ENCODE data around the gene ZDHHC8.

The ZDHHC8 gene

DNA sequence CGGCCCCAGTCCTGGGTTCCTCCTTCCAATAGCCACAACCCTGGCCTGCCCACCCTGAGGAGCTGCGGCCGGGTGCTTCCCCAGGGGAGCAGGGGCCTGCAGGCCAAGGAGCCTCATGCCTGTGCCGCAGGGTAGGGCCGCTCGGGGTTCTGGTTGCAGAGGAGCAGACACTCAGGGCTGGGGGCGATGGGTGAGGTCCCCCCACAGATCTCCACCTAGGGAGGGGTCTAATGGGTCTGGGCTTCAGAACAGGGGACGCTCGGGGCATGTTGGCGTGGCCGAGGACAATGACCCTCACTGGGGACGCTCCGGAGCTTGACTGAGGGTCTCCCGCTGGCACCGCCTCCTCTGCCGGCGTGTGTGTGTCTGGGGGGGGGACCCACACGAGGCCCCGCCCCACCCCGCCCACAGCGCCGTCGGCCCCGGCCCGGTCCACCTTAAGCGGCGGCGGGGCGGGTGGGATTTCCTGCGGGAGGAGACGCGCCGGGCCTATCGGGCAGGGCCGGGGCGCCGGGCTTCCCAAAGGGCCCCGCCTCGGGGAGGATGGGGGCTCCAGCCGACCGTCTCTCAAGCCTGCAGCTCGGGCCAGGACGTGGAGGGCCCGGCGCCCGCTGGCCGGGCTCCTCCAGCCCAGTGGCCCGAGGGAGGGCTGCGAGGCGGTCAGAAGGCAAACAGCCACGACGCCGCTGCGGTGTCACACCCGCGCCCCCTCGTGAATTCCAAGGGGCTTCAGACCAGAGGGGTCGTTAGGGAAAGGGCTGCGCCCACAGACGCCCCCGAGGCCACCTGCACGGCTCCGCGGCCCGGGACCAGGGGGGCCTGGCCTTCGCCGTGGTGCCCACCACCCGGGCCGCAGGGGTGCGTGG is 640 bp upstream of the ZDHHC8 start:
- TF ChIP-seq, protein P1, sequence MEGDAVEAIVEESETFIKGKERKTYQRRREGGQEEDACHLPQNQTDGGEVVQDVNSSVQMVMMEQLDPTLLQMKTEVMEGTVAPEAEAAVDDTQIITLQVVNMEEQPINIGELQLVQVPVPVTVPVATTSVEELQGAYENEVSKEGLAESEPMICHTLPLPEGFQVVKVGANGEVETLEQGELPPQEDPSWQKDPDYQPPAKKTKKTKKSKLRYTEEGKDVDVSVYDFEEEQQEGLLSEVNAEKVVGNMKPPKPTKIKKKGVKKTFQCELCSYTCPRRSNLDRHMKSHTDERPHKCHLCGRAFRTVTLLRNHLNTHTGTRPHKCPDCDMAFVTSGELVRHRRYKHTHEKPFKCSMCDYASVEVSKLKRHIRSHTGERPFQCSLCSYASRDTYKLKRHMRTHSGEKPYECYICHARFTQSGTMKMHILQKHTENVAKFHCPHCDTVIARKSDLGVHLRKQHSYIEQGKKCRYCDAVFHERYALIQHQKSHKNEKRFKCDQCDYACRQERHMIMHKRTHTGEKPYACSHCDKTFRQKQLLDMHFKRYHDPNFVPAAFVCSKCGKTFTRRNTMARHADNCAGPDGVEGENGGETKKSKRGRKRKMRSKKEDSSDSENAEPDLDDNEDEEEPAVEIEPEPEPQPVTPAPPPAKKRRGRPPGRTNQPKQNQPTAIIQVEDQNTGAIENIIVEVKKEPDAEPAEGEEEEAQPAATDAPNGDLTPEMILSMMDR (IDR thresholded peaks at IDR 0.05): no peak
- H3K27me3 ChIP-seq: no peaks in the 10 kb centered on the region
- peak overlapping the region; percentile 97 to 100 for H3K4me3 ChIP-seq
- peaks cover 8 to 19% (median 8%) of the 10 kb centered on the region in 3 donors for H3K36me3 ChIP-seq
- H3K4me1 ChIP-seq: peaks cover 0 to 60% (median 46%) of the 10 kb centered on the region in 4 donors
- peak; percentile 84 to 94 for DNase-seq
- H3K9me3 ChIP-seq: no peaks in the 10 kb centered on the region
- H3K27ac ChIP-seq: peak overlapping the region; percentile 89 to 95
- intact Hi-C loops (cut with DNase I; ENCODE audit: low total_unique reads): no loop called here

DNA sequence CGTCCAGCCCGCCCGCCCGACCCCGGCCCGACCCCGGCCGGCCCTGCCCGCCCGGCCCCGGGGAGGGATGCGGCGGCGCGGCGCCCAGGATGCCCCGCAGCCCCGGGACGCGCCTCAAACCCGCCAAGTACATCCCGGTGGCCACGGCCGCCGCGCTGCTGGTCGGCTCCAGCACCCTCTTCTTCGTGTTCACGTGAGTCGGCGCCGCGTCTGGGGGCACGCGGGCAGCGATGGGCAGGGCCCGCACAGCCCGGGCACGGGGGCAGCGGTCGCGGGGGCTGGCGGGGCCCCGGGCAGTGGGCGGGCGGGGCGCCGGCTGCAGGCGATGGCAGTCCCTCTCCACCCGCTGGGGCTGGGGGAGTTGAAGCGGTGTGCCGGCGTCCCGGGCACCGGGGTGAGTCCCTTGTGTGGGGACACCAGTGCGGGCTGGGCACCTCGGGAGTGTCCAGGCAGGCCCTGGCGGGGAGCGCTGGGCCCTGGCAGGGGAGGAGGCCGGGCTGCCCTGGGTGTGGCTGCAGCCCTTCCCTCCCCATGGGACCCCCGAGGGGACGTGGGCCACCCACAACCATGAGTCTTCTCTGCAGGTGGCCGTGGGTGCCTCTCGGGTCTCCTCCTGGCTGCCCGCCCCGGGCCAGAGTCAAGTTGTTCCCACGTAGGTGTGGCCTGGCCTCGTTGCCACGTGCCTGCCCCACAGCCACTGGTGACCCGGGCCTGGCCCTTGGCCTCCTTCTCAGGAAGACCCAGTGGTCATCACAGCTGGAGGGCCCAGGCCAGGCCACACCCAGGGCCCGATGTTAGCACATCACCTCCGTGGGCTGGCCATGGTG is 468 bp downstream of the ZDHHC8 start:
- Histone ChIP-seq H3K4me1 (peaks cover 0 to 71% (median 57%) of the 10 kb centered on the region in 4 donors), H3K27ac (peak overlapping the region; percentile 65 to 95)
- intact Hi-C loops (cut with DNase I; ENCODE audit: low total_unique reads): no loop called here

DNA sequence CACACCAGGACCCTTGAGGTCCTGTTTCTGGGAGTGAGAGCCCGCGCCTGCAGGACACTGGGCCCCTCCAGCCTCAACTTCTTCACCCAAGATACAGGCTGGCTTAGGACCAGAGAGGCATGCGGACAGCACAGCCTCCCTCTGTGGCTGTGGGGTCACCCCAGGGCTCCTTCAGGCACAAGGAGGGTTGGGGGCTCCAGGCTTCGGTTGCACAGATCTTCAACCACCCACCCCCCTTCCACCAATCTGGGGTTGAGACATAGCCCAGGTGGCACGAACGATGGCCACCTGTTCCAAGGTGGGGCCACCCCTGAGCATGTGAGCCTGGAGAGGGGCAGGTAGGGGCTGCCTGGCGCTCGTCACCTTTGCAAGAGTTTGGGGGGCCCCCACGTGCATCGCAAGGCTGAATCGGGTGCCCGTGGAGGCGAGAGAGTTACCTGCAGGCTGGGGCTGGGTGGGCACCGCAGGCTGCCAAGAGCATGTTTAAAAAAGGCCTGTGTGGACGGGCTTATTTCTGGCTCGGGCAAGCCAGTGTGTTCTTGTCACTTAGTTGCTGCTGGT is 1.2 kb downstream of the ZDHHC8 start:
- peak overlapping the region; percentile 97 to 100 for H3K4me3 ChIP-seq
- H3K27ac ChIP-seq: peak overlapping the region; percentile 65 to 95
- peaks cover 4 to 78% (median 64%) of the 10 kb centered on the region in 4 donors for H3K4me1 ChIP-seq
- H3K36me3 ChIP-seq: peaks cover 0 to 3% (median 0%) of the 10 kb centered on the region in 3 donors
- TF ChIP-seq, protein P1 (IDR thresholded peaks at IDR 0.05): no peak
- H3K9me3 ChIP-seq: no peaks in the 10 kb centered on the region
- no peak for DNase-seq
- intact Hi-C loops (cut with DNase I; ENCODE audit: low total_unique reads): no loop called here
- H3K27me3 ChIP-seq: no peaks in the 10 kb centered on the region

More for the DNA sequence above, 468 bp downstream of the ZDHHC8 start:
- Histone ChIP-seq H3K27me3 (no peaks in the 10 kb centered on the region), H3K9me3 (no peaks in the 10 kb centered on the region), H3K4me3 (peak overlapping the region; percentile 97 to 100), H3K36me3 (peaks cover 0 to 10% (median 0%) of the 10 kb centered on the region in 3 donors)
- no peak for DNase-seq
- TF ChIP-seq, protein P1 (IDR thresholded peaks at IDR 0.05): no peak

DNA sequence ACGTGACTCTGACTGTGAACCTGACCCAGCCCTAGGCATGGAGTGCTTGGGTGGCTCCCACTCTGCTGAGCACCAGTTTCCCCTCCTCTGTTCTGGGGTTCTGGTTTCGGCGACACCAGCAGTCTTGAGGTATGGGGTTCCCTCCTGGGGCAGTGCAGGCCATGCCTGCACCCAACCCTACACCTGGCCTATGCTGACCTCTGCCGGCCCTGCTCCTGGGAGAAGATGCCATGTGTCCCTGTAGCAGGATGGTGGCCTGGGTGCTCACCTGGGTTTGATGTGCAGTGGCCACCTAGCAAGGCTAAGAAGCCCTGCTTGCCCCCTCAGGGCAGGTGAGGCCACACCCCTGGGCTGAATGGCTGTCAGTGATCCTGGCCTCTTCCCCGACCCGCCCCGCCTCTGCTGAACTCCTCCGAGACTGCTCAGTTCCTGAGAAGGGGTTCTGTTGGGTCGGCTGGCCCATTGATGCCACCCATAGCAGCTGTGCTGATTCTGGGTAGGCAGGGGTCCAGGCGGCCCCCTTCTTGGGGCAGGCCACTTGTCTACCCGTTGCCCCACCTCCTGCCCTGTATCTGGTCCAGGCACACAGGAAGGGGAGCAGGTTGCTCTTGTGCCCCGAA is 2.4 kb downstream of the ZDHHC8 start:
- peaks cover 9 to 87% (median 70%) of the 10 kb centered on the region in 4 donors for H3K4me1 ChIP-seq
- H3K4me3 ChIP-seq: no peak overlapping the region
- no peaks in the 10 kb centered on the region for H3K9me3 ChIP-seq
- DNase-seq: no peak
- H3K36me3 ChIP-seq: peaks cover 0 to 1% (median 0%) of the 10 kb centered on the region in 3 donors
- H3K27me3 ChIP-seq: no peaks in the 10 kb centered on the region
- TF ChIP-seq, protein P1 (IDR thresholded peaks at IDR 0.05): no peak
- intact Hi-C loops (cut with DNase I; ENCODE audit: low total_unique reads): no loop called here
- H3K27ac ChIP-seq: no peak overlapping the region

DNA sequence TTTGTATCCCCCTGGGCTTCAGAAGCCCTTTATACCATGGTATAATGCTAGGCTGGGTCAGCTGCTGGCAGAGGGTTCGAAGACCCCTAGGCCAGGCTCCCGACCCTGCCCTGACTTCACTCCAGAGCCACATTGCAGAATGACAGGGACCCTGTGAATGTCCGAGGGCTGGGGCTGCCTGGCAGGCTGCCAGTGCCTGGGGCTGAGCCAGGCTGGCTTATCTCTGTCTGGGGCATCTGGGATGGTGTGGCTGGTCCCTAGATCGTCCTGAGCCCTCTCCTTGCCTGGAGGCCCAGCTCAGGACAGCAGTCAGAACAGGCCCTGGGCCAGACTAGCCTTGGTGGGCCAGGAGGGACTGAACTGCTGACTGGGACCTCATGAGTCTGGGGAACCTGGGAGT is 3.7 kb downstream of the ZDHHC8 start:
- Histone ChIP-seq H3K36me3 (peaks cover 0 to 14% (median 0%) of the 10 kb centered on the region in 3 donors), H3K4me3 (no peak overlapping the region), H3K27me3 (no peaks in the 10 kb centered on the region), H3K27ac (no peak overlapping the region), H3K9me3 (no peaks in the 10 kb centered on the region), H3K4me1 (peaks cover 9 to 76% (median 65%) of the 10 kb centered on the region in 4 donors)
- TF ChIP-seq, protein P1 (IDR thresholded peaks at IDR 0.05): no peak
- intact Hi-C loops (cut with DNase I; ENCODE audit: low total_unique reads): no loop called here
- no peak for DNase-seq
